Stimulated activated CD4-positive, alpha-beta T cell treated with anti-CD3 and anti-CD28 coated beads, Interleukin-4, amount 100 ng/mL, for 1 hour (primary cell): ENCODE data around the gene STKLD1.
"Not testable (repeated sequence)": the region's sequence is repeated elsewhere in the genome, so short reads cannot be mapped to it uniquely, and the experiment has no call there.

ENCODE experiments used
- DNase-seq: peaks from one replicate; pipeline ENCODE4 v3.0.0-alpha.2; 2020

Gene STKLD1

GRCh38 chr9:133366435-133366834 lies 9.7 kb upstream of the STKLD1 start:
- DNase-seq, result no peak

DNA sequence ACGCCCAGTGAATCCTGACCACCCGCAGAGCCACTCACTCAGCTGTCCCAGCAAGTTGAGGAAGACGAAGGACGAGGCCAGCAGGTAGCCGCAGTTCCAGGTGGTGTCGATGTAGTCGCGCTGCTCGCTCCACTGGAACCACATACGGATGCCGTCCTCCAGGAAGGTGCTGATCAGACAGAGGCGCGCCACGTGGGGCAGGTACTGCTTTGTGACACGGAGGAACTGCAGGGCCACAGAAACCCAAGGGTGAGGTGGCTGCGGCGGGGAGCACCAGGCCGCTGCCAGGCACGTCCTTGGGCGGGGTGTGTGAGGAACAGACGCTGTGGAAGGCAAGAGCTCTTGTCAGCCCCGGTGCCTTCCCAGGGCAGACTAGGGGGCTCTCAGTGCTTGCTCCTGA lies 8.9 kb upstream of the STKLD1 start:
- no peak for DNase-seq

GRCh38 chr9:133367778-133368177 lies 8.4 kb upstream of the STKLD1 start:
- DNase-seq, result no peak

- no peak for DNase-seq
Observed at GRCh38 chr9:133368249-133368881, 7.8 kb upstream of the STKLD1 start.

DNA sequence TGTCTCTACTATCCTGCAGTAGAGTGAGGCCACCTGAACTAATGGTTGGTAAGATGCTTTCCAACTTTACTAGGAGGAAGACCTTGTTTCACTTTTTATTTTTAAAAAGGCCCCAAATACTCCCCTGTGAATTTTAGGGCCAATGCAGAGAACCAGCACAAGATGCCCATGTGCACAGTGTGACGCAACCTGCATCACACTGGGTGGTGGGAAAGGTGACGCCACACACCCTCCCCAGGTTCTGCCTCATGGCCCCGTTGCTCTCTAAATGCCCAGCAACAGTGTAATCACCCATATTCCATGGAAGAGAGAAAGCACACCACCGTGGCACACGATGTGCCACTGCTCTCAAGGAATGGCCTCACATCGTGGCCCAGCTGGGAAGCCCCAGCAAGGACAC lies 6.7 kb upstream of the STKLD1 start:
- no peak for DNase-seq

DNA sequence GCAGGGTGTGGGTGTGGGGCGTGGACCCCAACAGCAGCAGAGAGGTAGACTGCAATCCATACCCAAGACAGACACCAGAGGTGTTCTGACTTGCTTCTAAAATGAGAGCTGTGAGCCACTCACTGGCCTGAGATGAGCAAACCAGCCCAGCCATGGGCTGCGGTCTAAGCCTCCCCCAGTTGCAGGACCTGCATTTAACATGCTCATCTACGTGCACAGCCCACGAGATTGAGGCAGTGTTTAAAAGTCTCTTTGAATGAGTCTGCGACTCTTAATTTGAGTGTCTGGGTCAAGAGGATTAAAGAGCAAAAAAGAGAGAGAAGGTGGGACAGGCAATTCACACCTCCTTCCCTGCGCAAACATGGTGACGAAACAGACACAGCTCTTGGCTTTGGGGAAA lies 6.2 kb upstream of the STKLD1 start:
- DNase-seq, result no peak

DNA sequence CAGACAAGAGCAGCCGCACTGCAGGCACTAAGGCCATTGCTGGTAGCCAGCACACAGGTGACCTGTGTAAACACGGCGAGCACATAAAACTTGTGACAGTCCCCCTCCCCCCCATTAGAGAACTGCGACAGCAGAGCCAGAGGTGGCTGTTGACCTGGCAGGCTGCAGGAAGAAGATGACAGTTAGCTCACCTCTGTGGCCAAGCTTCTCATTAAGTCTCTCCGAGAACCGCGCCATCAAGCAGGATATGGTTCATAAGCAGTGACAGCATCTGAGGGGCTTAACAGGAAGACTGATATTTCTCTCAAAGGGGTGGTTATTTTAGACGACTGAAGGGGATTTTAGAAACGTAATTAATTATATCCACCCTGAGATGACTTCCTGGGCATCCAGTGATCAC lies 5.5 kb upstream of the STKLD1 start:
- DNase-seq, result no peak

DNA sequence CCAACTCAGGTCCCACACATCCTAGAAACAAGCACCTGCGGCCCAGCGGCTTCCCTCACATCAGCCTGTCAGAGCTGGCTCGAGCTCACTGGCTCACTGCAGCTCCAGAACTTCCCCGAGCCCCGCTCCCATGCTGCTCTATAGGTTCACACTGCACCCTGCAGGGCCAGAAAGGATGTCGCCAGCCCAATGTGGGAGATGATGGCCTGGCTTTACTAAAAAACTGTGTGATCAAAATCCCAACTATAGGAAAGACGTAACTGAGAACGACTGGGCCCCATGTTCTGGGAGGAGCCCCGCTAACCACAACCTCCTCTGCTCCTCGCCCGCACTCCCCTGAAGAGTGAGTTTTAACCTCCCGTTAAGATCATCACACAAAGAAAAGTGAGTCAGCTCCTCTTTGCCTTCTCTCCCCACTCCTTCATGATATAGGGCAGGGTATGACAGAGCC lies 4.9 kb upstream of the STKLD1 start:
- DNase-seq, result peak; percentile 74

DNA sequence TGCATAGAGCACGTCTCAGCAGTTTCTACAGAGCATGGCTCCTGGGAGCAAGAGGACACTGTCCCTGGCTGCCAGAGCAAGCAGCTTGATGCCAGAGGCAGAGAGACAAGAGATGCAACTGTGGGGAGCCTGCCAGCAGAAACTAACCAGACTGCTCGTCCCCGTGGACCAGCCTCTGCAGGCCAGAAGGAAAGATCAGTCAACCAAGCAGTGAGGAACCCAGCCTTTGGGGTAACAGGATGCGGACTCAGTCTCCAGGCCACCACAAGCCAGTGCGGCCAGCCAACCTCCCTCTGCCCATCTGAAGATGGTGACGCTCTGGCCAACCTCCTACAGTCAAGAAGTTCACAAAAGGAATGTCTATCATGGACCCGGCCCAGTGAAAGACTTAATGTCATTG lies 4.0 kb upstream of the STKLD1 start:
- DNase-seq, result no peak

DNA sequence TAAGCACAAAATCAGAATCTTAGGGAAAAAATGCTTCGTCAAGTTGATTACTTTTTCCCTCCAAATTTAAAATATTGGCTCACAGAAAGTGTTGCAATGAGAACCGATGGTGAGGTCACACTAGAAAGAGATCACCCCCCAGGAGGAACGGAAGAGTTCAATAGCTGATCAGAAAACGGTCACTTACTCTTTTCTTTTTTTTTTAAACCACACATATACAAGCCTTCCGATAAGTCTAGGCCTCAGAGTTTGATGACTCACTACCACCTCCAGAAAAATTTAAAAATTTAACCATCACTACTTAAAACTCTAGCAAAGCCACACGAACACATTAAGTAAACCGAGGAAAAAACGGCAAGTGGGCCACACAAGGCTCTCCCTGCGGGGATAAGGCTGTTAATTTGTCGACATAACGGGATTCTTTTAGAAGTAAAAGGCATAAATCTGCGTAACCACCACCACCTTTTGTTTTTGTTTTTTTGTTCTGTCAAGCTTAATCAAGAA lies 1.5 kb upstream of the STKLD1 start:
- no peak for DNase-seq

DNA sequence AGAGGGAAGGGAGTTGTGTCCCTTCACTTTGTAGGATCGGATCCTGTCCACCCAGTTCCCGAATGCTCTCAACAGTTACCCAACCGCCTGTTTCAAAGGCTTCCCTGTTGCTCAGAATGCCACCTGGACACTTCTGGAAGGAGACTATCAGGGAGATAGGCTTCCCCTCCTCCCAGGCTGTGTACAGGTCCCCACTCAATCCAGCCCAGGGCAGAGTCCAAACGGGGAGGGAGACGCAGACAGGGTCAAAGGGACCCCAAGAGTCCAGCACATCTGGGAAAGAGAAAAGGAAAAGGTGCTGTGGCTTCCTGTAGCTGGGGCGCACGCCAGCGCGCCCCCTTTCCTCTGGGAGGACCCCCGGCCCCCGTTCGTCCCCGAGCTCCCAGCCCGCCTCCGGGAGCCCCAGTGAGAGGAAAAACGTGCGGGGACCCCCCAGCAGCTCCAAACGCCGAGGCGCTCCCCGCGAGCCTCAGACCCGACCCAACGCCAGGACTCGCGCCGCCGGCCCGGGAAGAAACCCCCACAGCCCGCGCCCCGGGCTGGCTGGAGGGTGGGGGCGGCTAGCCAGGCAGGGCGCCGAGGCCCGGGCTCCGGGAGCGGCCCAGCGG lies 946 bp upstream of the STKLD1 start:
- DNase-seq, result no peak

DNA sequence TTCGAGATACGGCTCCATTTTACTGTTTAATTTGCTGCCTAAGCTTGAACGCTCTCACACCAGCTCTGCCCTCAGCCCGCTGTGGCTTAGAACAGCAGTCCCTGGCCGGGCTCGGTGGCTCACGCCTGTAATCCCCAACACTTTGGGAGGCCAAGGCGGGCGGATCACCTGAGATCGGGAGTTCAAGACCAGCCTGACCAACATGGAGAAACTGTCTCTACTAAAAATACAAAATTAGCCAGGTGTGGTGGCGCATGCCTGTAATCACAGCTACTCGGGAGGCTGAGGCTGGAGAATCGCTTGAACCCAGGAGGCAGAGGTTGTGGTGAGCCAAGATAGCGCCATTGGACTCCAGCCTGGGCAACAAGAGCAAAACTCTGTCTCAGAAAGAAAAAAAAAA lies 1.1 kb downstream of the STKLD1 start:
- DNase-seq, result not testable (repeated sequence)

- DNase-seq, result no peak
Observed at GRCh38 chr9:133377721-133378216, 1.6 kb downstream of the STKLD1 start.

GRCh38 chr9:133378408-133378962 lies 2.3 kb downstream of the STKLD1 start:
- DNase-seq, result no peak

DNA sequence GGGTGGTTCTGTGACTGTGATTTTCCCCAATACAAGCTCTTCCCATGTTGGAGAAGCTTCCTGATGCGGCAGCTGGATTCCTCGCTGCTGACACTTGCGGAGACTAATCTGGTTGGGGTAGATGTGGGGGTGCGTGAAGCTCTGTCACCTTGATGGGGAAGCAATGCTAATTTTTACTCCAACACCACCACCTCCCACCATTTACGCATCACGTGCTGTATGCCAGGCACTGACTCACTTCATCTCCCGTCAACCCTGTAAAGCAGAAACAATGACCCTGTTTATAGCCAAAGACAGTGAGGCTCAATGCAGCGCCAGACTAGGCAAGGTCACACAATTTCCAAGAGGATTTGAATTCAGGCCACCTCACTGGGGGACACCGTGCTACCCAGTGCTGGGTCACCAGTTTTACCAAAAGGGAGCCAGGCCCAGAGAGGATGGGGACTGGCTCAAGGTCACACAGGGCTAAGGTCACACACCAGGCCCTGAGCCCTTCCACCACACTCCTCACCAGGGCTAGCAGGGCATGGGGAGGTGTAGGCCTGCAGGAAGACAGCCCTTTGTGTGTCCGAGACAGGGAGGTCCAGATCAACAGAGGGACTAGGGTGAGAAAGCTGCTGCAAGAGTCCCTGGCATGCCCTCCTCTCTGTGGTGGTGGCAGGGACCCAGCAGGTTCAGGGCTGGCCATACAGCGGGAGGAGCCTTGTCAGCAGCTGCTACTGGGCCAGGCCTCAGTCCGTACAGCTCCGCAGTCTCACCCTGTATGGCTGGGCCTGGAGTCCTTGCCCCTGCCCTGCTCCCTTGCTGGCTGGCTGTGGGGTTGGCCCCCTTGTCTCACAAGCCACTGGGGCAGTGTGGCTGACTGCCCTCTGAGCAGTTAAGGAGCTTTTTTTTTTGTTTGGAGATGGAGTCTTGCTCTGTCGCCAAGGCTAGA lies 3.3 kb downstream of the STKLD1 start:
- DNase-seq, result no peak

- DNase-seq, result no peak
Observed at GRCh38 chr9:133380734-133381133, 4.6 kb downstream of the STKLD1 start.

DNA sequence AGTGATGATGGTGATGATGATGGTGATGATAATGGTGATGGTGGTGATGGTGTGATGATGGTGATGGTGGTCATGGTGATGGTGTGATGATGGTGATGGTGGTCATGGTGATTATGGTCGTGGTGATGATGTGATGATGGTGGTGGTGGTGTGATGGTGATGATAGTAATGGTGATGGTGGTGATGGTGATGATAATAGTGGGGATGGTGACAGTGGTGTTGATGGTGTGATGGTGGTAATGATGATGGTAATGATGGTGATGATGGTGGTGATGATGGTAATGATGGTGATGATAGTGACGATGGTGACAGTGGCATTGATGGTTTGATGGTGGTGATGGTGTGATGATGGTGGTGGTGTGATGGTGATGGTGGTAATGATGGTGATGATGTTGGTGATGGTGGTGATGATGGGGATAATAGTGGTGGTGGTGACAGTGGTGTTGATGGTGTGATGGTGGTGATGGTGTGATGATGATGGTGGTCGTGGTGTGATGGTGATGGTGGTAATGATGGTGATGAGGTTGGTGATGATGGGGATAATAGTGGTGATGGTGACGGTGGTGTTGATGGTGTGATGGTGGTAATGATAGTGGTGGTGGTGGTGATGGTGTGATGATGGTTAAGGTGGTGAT lies 6.5 kb downstream of the STKLD1 start:
- no peak for DNase-seq

- DNase-seq, result no peak
Observed at GRCh38 chr9:133383438-133383837, 7.3 kb downstream of the STKLD1 start.

- no peak for DNase-seq
Observed at GRCh38 chr9:133384736-133385321, 8.7 kb downstream of the STKLD1 start.

GRCh38 chr9:133385452-133385851 lies 9.3 kb downstream of the STKLD1 start:
- DNase-seq, result no peak

GRCh38 chr9:133386338-133386737 lies 10.2 kb downstream of the STKLD1 start:
- no peak for DNase-seq

DNA sequence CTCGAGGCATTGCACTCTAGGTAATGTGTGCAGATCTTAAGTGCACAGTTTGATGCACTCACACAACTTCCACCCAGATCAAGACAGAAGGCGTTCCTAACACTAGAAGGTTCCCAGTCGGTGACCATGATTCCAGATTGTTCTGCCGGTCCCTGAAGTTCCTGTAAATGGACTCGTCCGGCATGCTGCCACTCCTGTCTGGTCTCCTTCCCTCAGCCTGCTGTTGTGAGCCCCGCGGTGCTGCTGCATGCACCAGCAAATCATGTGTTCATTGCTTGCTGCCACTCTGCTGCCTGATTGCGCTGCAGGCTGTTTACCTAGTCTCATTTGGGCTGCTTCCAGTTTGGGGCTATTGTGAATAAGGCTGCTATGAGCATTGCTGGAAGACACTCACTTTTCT lies 11.5 kb downstream of the STKLD1 start:
- no peak for DNase-seq
